Right lobe of liver (tissue), 6 donors: ENCODE data around the gene MDM2. TPM values are rescaled to one million over a fixed set of nuclear protein-coding genes. Genes with fewer than 3 reads are reported as not detected.

Experiments used
- ATAC-seq, 4 donors: fragments of 200-7000 bp; cut with Tn5 transposase; one replicate each; pipeline ENCODE4 v1.9.1; 2020; ENCODE audit warnings: mild to moderate bottlenecking in 4 of 4, moderate library complexity in 4 of 4
- DNase-seq, 3 donors: peaks; one replicate each; pipeline ENCODE4 v3.0.0-alpha.2; 2020
- H3K27ac ChIP-seq, 3 donors: fragments of 200-600 bp; one replicate each; pipeline ENCODE4 v1.8.0; 2022
- H3K27me3 ChIP-seq, 2 donors: fragments of 200-600 bp; one replicate each; pipeline ENCODE4 v1.8.0; 2022
- H3K36me3 ChIP-seq, 4 donors: fragments of 200-600 bp; sonication (generic) in 1 of 4; one replicate each; pipeline versions ENCODE4 v1.5.1 to v1.8.0; 2017 to 2022; ENCODE audit warnings: control low read depth in 1 of 4
- H3K4me1 ChIP-seq, 4 donors: fragments of 200-600 bp; sonication (generic) in 1 of 4; one replicate each; pipeline versions ENCODE4 v1.5.1 to v1.8.0; 2017 to 2022; ENCODE audit warnings: control low read depth in 1 of 4
- H3K4me3 ChIP-seq, 3 donors: fragments of 200-600 bp; one replicate each; pipeline ENCODE4 v1.8.0; 2022
- H3K9me3 ChIP-seq, 4 donors: fragments of 200-600 bp; sonication (generic) in 1 of 4; one replicate each; pipeline versions ENCODE4 v1.5.1 to v1.8.0; 2017 to 2022; ENCODE audit warnings: control low read depth in 1 of 4
- POLR2A ChIP-seq: fragments of 450-650 bp; IDR thresholded peaks from one replicate; pipeline ENCODE4 v1.6.1; 2017; ENCODE audit warnings: antibody characterized with exemption, mild to moderate bottlenecking
- WGBS: methylation state at CpG from one replicate; pipeline ENCODE4 v1.1.6; 2018; ENCODE audit warnings: low coverage, low lambda C conversion rate; ENCODE audit not compliant: insufficient coverage; ENCODE audit errors: missing lambda C conversion rate; 5-methylcytosine and 5-hydroxymethylcytosine counted together
- intact Hi-C, 2 donors: fragments of 100-400 bp; cut with DNase I; formaldehyde crosslinking; loops; one replicate each; pipeline versions ENCODE4 v1.11.2 to v1.14.1; 2022
- total RNA-seq, 6 experiments: library from RNA; depleted of rRNA in 2 of 6; stranded (reverse); fragments of >200 nt in 2 of 6; fragmentation: NEBNext Ultra II Directional in 3 of 6; extraction: Animal tissue kit (Norgen Biotek cat#: 25700) in 3 of 6; gene quantifications; one replicate each; pipeline versions ENCODE4 v1.1.0 to v1.2.4, GENCODE V29; 2016 to 2023
- TF ChIP-seq, protein P1 (sequence below), 4 donors: fragments of 200-600 bp in 3 of 4; fragments of 450-650 bp in 1 of 4; IDR thresholded peaks; one replicate each; pipeline versions ENCODE4 v1.5.1 to v1.8.0; 2016 to 2022; ENCODE audit warnings: antibody characterized with exemption in 4 of 4, mild to moderate bottlenecking in 2 of 4
- donor health status: DM: no; HTN: yes; CAD: no.
- donor health status: DM: no; HTN: no; CAD: no.
- donor health status: DM: no; HTN: no; CAD: no.
- donor health status: DM: no; HTN: yes; CAD: no.
- donor health status: DM: no; HTN: yes; CAD: no.

MDM2 gene
- total RNA-seq, 6 experiments from 2014 or later = 56.9 to 74.3 (median 64.0) TPM

DNA sequence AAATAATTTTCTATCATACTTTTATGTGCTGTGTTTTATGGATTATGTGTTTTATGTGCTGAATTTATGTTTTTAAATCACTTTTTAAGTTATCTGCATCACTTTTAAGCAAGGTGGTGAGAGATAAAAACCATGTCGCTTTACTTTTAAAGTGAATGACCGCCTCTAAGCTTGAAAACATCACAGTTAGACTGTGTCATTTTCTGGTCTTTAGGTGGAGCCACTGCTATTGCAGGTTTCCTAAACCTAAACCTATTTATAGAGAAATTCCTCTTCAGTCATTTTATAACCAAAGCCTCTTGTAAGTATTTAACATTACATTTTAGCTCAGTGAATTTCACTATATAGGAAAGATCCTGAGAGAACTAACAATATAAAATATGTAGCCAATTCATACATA is 21.0 kb upstream of the MDM2 start:
- TF ChIP-seq, protein P1, sequence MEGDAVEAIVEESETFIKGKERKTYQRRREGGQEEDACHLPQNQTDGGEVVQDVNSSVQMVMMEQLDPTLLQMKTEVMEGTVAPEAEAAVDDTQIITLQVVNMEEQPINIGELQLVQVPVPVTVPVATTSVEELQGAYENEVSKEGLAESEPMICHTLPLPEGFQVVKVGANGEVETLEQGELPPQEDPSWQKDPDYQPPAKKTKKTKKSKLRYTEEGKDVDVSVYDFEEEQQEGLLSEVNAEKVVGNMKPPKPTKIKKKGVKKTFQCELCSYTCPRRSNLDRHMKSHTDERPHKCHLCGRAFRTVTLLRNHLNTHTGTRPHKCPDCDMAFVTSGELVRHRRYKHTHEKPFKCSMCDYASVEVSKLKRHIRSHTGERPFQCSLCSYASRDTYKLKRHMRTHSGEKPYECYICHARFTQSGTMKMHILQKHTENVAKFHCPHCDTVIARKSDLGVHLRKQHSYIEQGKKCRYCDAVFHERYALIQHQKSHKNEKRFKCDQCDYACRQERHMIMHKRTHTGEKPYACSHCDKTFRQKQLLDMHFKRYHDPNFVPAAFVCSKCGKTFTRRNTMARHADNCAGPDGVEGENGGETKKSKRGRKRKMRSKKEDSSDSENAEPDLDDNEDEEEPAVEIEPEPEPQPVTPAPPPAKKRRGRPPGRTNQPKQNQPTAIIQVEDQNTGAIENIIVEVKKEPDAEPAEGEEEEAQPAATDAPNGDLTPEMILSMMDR (IDR thresholded peaks at IDR 0.05) = peak in 2 of 4 donors; percentile 27 to 31
- no peak for TF ChIP-seq POLR2A
- Histone ChIP-seq H3K36me3 (no peaks in the 10 kb centered on the region), H3K27me3 (no peaks in the 10 kb centered on the region), H3K9me3 (no peaks in the 10 kb centered on the region), H3K27ac (peak overlapping the region; percentile 72 to 94 (median 90)), H3K4me3 (no peak overlapping the region), H3K4me1 (peaks cover 0 to 37% (median 17%) of the 10 kb centered on the region in 4 donors)
- intact Hi-C loops = no loop called here
- WGBS = 38% methylated on average over 2 of the region's 2 CpGs
- ATAC-seq (peak in 3 of 4 donors; percentile 9 to 30 (median 19)), DNase-seq (no peak)

- DNase-seq (no peak), ATAC-seq (no peak)
- WGBS = 62% methylated on average over 3 of the region's 3 CpGs
- Histone ChIP-seq H3K9me3 (no peaks in the 10 kb centered on the region), H3K4me3 (peak overlapping the region in 1 of 3 donors; percentile 26), H3K36me3 (no peaks in the 10 kb centered on the region), H3K27ac (peak overlapping the region; percentile 72 to 94 (median 90)), H3K4me1 (peaks cover 0 to 37% (median 17%) of the 10 kb centered on the region in 4 donors), H3K27me3 (no peaks in the 10 kb centered on the region)
- TF ChIP-seq, protein P1 (IDR thresholded peaks at IDR 0.05) = no peak
- TF ChIP-seq POLR2A = no peak
- intact Hi-C loops = no loop called here
Observed at GRCh38 chr12:68788554-68789143, 19.3 kb upstream of the MDM2 start.

GRCh38 chr12:68789144-68789878 is 18.7 kb upstream of the MDM2 start:
- Histone ChIP-seq H3K36me3 (no peaks in the 10 kb centered on the region), H3K4me3 (peak overlapping the region in 2 of 3 donors; percentile 17 to 26), H3K4me1 (peaks cover 0 to 37% (median 17%) of the 10 kb centered on the region in 4 donors), H3K9me3 (no peaks in the 10 kb centered on the region), H3K27ac (peak overlapping the region; percentile 2 to 94 (median 90)), H3K27me3 (no peaks in the 10 kb centered on the region)
- intact Hi-C loops = no loop called here
- WGBS = 46% methylated on average over 11 of the region's 14 CpGs
- ATAC-seq (peak; percentile 71 to 86 (median 76)), DNase-seq (peak in 1 of 3 donors; percentile 60)
- TF ChIP-seq, protein P1 (IDR thresholded peaks at IDR 0.05) = no peak
- TF ChIP-seq POLR2A = no peak

GRCh38 chr12:68790081-68790951 is 17.7 kb upstream of the MDM2 start:
- WGBS = 88% methylated on average over 11 of the region's 13 CpGs
- DNase-seq = peak in 1 of 3 donors; percentile 23
- intact Hi-C loops = no loop called here
- H3K4me1 ChIP-seq = peaks cover 0 to 36% (median 17%) of the 10 kb centered on the region in 4 donors
- TF ChIP-seq POLR2A = no peak
- no peaks in the 10 kb centered on the region for H3K27me3 ChIP-seq
- no peak overlapping the region for H3K4me3 ChIP-seq
- no peak for ATAC-seq
- no peak overlapping the region for H3K27ac ChIP-seq
- H3K9me3 ChIP-seq = no peaks in the 10 kb centered on the region
- no peaks in the 10 kb centered on the region for H3K36me3 ChIP-seq
